GM10266 (cell line): Measurements from ENCODE around the gene SLMAP.

ENCODE experiments used
- DNase-seq: peaks from one replicate; pipeline ENCODE4 v3.0.0; 2012; ENCODE audit errors: extremely low spot score
- CTCF ChIP-seq: IDR thresholded peaks from 2 replicates; pipeline ENCODE4 v1.5.1; 2012; ENCODE audit warnings: mild to moderate bottlenecking, low read depth; ENCODE audit not compliant: control insufficient read depth, insufficient read depth; ENCODE audit errors: missing control alignments

Gene SLMAP

DNA sequence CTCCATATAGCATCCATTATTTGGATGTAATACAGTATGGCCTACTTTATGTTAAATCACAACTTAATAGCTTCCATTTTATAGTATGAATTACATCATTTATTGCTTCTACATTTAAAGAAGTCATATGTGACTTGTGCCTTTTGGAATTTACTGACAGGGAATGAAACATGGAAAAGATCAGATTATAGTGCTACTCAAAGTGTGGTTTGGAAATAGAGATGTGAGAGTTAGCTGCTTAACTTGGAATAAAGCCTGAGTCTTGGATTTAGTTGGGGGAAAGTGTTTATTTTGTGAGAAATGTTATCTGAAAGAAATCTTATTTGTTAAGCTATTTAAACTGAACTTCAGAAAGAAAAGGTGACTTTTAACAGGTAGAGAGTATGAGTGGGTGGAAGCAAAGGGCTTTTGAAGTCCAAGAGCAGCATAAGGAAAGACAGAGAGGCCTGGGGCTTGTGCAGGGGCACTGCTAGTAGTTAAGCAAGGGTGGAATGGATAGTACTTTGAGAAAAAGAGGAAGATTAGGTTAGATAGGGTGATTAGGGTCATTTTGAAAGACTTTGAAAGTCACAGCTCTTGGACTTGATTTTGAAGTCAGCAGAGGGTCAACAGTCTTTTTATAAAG is 60.5 kb downstream of the SLMAP start:
- no peak for TF ChIP-seq CTCF
- DNase-seq, result no peak

DNA sequence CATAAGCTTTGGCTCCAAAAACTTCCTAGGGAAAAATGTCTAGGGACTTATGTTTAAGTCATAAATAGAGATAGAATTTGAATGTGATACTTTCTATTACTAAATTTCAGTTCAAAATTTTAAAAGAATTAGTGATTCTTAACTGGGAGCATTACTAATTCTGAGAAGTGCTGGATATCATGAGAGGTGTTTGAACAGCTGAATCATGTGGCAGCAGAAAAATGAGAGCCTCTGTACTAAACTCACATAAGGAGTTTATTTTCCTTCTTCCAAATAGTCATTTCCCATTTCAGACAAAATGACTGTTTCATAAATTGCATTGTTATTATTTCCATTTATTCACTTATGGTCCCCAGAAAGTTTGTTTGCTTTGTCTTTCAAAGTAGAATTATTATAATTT is 62.7 kb downstream of the SLMAP start:
- no peak for DNase-seq
- TF ChIP-seq CTCF, result no peak

- DNase-seq, result no peak
- TF ChIP-seq CTCF, result no peak
Observed at GRCh38 chr3:57820479-57820878, 64.4 kb downstream of the SLMAP start.

- no peak for TF ChIP-seq CTCF
- no peak for DNase-seq
Observed at GRCh38 chr3:57821765-57822164, 65.7 kb downstream of the SLMAP start.

- TF ChIP-seq CTCF, result no peak
- DNase-seq, result no peak
Observed at GRCh38 chr3:57822686-57823085, 66.6 kb downstream of the SLMAP start.

DNA sequence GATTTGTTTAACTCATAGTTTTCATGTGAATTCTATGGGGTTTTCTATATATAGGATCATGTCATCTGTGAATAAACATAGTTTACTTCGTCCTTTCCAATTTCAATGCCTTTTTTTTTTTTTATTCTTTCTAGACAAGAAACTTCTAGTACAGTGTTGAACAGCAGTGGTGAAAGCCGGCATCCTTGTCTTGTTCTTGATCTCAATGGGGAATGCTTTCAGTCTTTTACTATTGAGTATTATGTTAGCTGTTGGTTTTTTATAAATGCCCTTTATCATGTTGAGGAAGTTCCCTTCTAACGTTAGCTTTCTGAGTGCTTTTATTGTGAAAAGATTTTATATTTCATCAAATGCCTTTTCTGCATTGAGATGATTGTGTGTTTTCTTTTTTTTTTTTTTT is 69.0 kb downstream of the SLMAP start:
- no peak for DNase-seq
- no peak for TF ChIP-seq CTCF

DNA sequence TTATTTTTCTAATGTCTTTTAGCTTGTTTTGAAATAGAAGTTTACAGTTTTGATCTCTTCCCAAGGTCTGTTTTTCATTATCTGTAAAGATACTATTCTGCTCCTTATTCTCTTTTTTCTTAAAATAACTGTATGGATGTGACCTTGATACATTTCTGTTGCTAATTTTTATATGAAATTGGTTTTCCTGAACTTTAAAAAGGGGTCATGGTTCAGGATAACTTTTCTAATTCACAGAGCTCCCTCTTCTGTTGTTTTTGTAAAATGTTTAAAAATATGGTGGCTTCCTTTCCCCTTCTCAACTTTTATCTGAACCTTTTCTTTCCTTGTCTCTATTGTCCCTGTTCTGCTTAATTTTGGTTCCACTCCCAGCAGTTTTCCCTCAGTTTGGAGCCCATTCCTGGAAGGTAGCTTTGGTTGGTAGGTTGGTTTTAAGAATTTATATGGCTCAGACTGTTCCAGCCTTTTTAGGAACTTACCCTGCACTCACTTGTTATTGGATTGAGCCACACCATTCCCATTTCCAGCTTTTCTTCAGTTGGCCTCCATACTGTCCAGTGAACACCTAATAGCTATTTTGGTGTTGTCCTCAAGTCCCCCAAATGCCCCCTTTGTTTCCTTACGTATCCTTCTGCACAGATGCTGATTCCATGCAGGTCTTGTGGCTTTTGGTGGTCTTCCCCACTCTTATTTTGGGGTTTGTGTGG is 70.3 kb downstream of the SLMAP start:
- peak; percentile 27 for TF ChIP-seq CTCF
- DNase-seq, result no peak
